ENCODE measurements around the gene BRSK2. TPM values are rescaled to one million over a fixed set of nuclear protein-coding genes. Genes with fewer than 3 reads are reported as not detected.

The BRSK2 gene
- total and polyA plus RNA-seq, 2 experiments from 2014 or later = 4.7 to 13.6 TPM

- WGBS (ENCODE audit: low lambda C conversion rate, missing lambda C conversion rate) = 93% methylated on average over 14 of the region's 14 CpGs
Observed at GRCh38 chr11:1377231-1377780, 12.4 kb upstream of the BRSK2 start.

GRCh38 chr11:1381793-1382425 lies 7.8 kb upstream of the BRSK2 start:
- no peaks in the 10 kb centered on the region for H3K9me2 ChIP-seq (replicated peaks; ENCODE audit: insufficient read depth)
- 80% methylated on average over 10 of the region's 10 CpGs for WGBS (ENCODE audit: low lambda C conversion rate, missing lambda C conversion rate)
- H3K9me3 ChIP-seq (ENCODE audit: low read depth) = no peaks in the 10 kb centered on the region
- H2AFZ ChIP-seq = no peak overlapping the region
- H3K27ac ChIP-seq = no peak overlapping the region
- no peaks in the 10 kb centered on the region for H3K36me3 ChIP-seq (replicated peaks; ENCODE audit: insufficient read depth, low read depth)
- H3K4me2 ChIP-seq = no peak overlapping the region
- TF ChIP-seq CTCF (IDR thresholded peaks at IDR 0.05; ENCODE audit: poor library complexity) = no peak
- H4K20me1 ChIP-seq (ENCODE audit: insufficient read depth, poor library complexity, severe bottlenecking) = no peaks in the 10 kb centered on the region
- no peaks in the 10 kb centered on the region for H3K79me2 ChIP-seq
- H3K4me1 ChIP-seq (ENCODE audit: insufficient read depth) = peaks cover 3% of the 10 kb centered on the region
- no peaks in the 10 kb centered on the region for H3K27me3 ChIP-seq
- no peak overlapping the region for H3K4me3 ChIP-seq
- DNase-seq (ENCODE audit: low spot score) = no peak

More at GRCh38 chr11:1377231-1377780, 12.4 kb upstream of the BRSK2 start:
- H3K79me2 ChIP-seq = no peaks in the 10 kb centered on the region
- no peak overlapping the region for H3K4me3 ChIP-seq
- no peaks in the 10 kb centered on the region for H4K20me1 ChIP-seq (ENCODE audit: insufficient read depth, poor library complexity, severe bottlenecking)
- TF ChIP-seq CTCF (IDR thresholded peaks at IDR 0.05; ENCODE audit: poor library complexity) = no peak
- TF ChIP-seq EZH2phosphoT487 (IDR thresholded peaks at IDR 0.05; ENCODE audit: low read depth, severe bottlenecking, unreplicated experiment) = no peak
- no peak for TF ChIP-seq EZH2 (IDR thresholded peaks at IDR 0.05; ENCODE audit: borderline replicate concordance)
- no peaks in the 10 kb centered on the region for H3K9me2 ChIP-seq (replicated peaks; ENCODE audit: insufficient read depth)
- H2AFZ ChIP-seq = no peak overlapping the region
- no peak overlapping the region for H3K4me2 ChIP-seq
- H3K27me3 ChIP-seq = no peaks in the 10 kb centered on the region
- H3K36me3 ChIP-seq (replicated peaks; ENCODE audit: insufficient read depth, low read depth) = no peaks in the 10 kb centered on the region
- H3K9me3 ChIP-seq (ENCODE audit: low read depth) = no peaks in the 10 kb centered on the region
- no peaks in the 10 kb centered on the region for H3K4me1 ChIP-seq (ENCODE audit: insufficient read depth)
- no peak for DNase-seq (ENCODE audit: low spot score)
- H3K27ac ChIP-seq = no peak overlapping the region

GRCh38 chr11:1382429-1382828 lies 7.3 kb upstream of the BRSK2 start:
- TF ChIP-seq EZH2phosphoT487 (IDR thresholded peaks at IDR 0.05; ENCODE audit: low read depth, severe bottlenecking, unreplicated experiment) (no peak), CTCF (IDR thresholded peaks at IDR 0.05; ENCODE audit: poor library complexity) (no peak), EZH2 (IDR thresholded peaks at IDR 0.05; ENCODE audit: borderline replicate concordance) (no peak)
- Histone ChIP-seq H3K4me2 (peak overlapping the region; percentile 88), H4K20me1 (ENCODE audit: insufficient read depth, poor library complexity, severe bottlenecking) (no peaks in the 10 kb centered on the region), H2AFZ (peak overlapping the region; percentile 94), H3K36me3 (replicated peaks; ENCODE audit: insufficient read depth, low read depth) (no peaks in the 10 kb centered on the region), H3K27me3 (no peaks in the 10 kb centered on the region), H3K4me1 (ENCODE audit: insufficient read depth) (peaks cover 3% of the 10 kb centered on the region), H3K4me3 (no peak overlapping the region), H3K9me3 (ENCODE audit: low read depth) (no peaks in the 10 kb centered on the region), H3K27ac (peak overlapping the region; percentile 95), H3K79me2 (no peaks in the 10 kb centered on the region), H3K9me2 (replicated peaks; ENCODE audit: insufficient read depth) (no peaks in the 10 kb centered on the region)
- WGBS (ENCODE audit: low lambda C conversion rate, missing lambda C conversion rate) = 74% methylated on average over 22 of the region's 23 CpGs
- DNase-seq (ENCODE audit: low spot score) = no peak
